ENCODE measurements around the gene HDAC10.

Gene HDAC10

GRCh38 chr22:50244420-50245213 is 6.4 kb downstream of the HDAC10 start, which contains the start of gene TUBGCP6:
Gene TUBGCP6 (minus strand): TSS chr22:50245023. CDS start chr22:50244459, 564 bp downstream.
- peak within 1 kb of the TSS; percentile 98 for H3K4me3 ChIP-seq (ENCODE audit: low read depth, low read length)
- peak; percentile 76 for DNase-seq (ENCODE audit: low read depth)
- peak; percentile 24 for TF ChIP-seq CTCF (IDR thresholded peaks at IDR 0.05; ENCODE audit: low read depth, low read length, missing control alignments)
- in situ Hi-C loops (cut with HindIII; ENCODE audit: low sequenced_read_pairs) = no loop called here

GRCh38 chr22:50243685-50244419 is 7.2 kb downstream of the HDAC10 start:
- DNase-seq (ENCODE audit: low read depth) = no peak
- in situ Hi-C loops (cut with HindIII; ENCODE audit: low sequenced_read_pairs) = no loop called here
- H3K4me3 ChIP-seq (ENCODE audit: low read depth, low read length) = peak overlapping the region; percentile 98

GRCh38 chr22:50242406-50242949 is 8.6 kb downstream of the HDAC10 start:
- no peak for DNase-seq (ENCODE audit: low read depth)
- peak overlapping the region; percentile 98 for H3K4me3 ChIP-seq (ENCODE audit: low read depth, low read length)
- TF ChIP-seq CTCF (IDR thresholded peaks at IDR 0.05; ENCODE audit: low read depth, low read length, missing control alignments) = no peak
- in situ Hi-C loops (cut with HindIII; ENCODE audit: low sequenced_read_pairs) = no loop called here

More at GRCh38 chr22:50243685-50244419, 7.2 kb downstream of the HDAC10 start:
- no peak for TF ChIP-seq CTCF (IDR thresholded peaks at IDR 0.05; ENCODE audit: low read depth, low read length, missing control alignments)

- TF ChIP-seq CTCF (IDR thresholded peaks at IDR 0.05; ENCODE audit: low read depth, low read length, missing control alignments) = no peak
- DNase-seq (ENCODE audit: low read depth) = no peak
- in situ Hi-C loops (cut with HindIII; ENCODE audit: low sequenced_read_pairs) = no loop called here
- H3K4me3 ChIP-seq (ENCODE audit: low read depth, low read length) = no peak overlapping the region
Measured at GRCh38 chr22:50238755-50239154, 12.3 kb downstream of the HDAC10 start.

- no peak overlapping the region for H3K4me3 ChIP-seq (ENCODE audit: low read depth, low read length)
- peak; percentile 57 for TF ChIP-seq CTCF (IDR thresholded peaks at IDR 0.05; ENCODE audit: low read depth, low read length, missing control alignments)
- in situ Hi-C loops (cut with HindIII; ENCODE audit: low sequenced_read_pairs) = no loop called here
- no peak for DNase-seq (ENCODE audit: low read depth)
Measured at GRCh38 chr22:50236731-50237409, 14.2 kb downstream of the HDAC10 start.

DNA sequence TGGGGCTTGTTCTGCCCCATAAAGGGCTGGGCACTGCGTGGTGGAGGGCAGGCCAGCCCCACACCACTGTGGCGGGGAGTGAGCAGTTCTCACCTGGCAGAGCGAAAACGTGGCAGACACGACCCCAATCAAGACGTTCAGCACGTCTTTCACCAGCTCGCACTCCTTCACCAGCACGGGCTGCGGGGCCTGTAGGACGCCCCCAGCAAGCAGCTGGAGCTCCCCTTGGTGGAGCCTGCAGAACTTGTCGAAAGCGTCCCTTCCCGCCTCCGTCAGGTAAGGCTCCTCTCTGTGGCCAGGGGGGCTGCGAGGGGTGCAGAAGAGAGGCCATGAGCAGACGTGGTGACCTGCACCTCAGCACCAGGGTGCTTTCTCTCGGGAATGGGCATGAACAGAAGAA is 17.8 kb downstream of the HDAC10 start:
- DNase-seq (ENCODE audit: low read depth) = no peak
- H3K4me3 ChIP-seq (ENCODE audit: low read depth, low read length) = no peak overlapping the region
- no peak for TF ChIP-seq CTCF (IDR thresholded peaks at IDR 0.05; ENCODE audit: low read depth, low read length, missing control alignments)
- in situ Hi-C loops (cut with HindIII; ENCODE audit: low sequenced_read_pairs) = no loop called here
